ENCODE data around the gene NRIP3. TPM values are rescaled to one million over a fixed set of nuclear protein-coding genes. Genes with fewer than 3 reads are reported as not detected.

The NRIP3 gene
- total RNA-seq, 2 donors from 2014 or later, result 0.95 to 1.2 TPM

- no peaks in the 10 kb centered on the region for H3K9me3 Mint-ChIP-seq
- Histone ChIP-seq H3K4me1 (ENCODE audit: control insufficient read depth, insufficient read depth, low read length) (peaks cover 6% of the 10 kb centered on the region), H3K9ac (ENCODE audit: extremely low read depth, low read length, poor library complexity, severe bottlenecking) (no peak overlapping the region), H3K36me3 (ENCODE audit: control insufficient read depth, insufficient read depth, low read length) (no peaks in the 10 kb centered on the region), H3K27me3 (ENCODE audit: control insufficient read depth, insufficient read depth, low read length, poor library complexity, severe bottlenecking) (peaks cover 64% of the 10 kb centered on the region), H3K27ac (ENCODE audit: low read depth, low read length) (no peak overlapping the region), H3K4me3 (ENCODE audit: low read length) (no peak overlapping the region), H3K9me3 (ENCODE audit: control insufficient read depth, low read length) (no peaks in the 10 kb centered on the region)
- DNase-seq, result no peak
- no peaks in the 10 kb centered on the region for H3K36me3 Mint-ChIP-seq (ENCODE audit: low read depth)
- H3K27ac Mint-ChIP-seq, result no peak overlapping the region
- H3K4me1 Mint-ChIP-seq, result peaks cover 8% of the 10 kb centered on the region
- peaks cover 71% of the 10 kb centered on the region for H3K27me3 Mint-ChIP-seq (ENCODE audit: insufficient read depth)
- no peak overlapping the region for H3K4me3 Mint-ChIP-seq
- TF ChIP-seq CTCF (conservative IDR thresholded peaks at IDR 0.05), result no peak
- 65 to 75% methylated on average over 6 of the region's 6 CpGs for WGBS, 2 experiments (ENCODE audit: insufficient coverage in 1 of 2, insufficient read length in 1 of 2)
These were observed 2.1 kb downstream of the NRIP3 start for GRCh38 chr11:9001736-9002135.

GRCh38 chr11:8998017-8998416 lies 5.8 kb downstream of the NRIP3 start:
- Histone ChIP-seq H3K9me3 (ENCODE audit: control insufficient read depth, low read length) (no peaks in the 10 kb centered on the region), H3K27me3 (ENCODE audit: control insufficient read depth, insufficient read depth, low read length, poor library complexity, severe bottlenecking) (peaks cover 41% of the 10 kb centered on the region), H3K27ac (ENCODE audit: low read depth, low read length) (no peak overlapping the region), H3K36me3 (ENCODE audit: control insufficient read depth, insufficient read depth, low read length) (no peaks in the 10 kb centered on the region), H3K9ac (ENCODE audit: extremely low read depth, low read length, poor library complexity, severe bottlenecking) (no peak overlapping the region), H3K4me1 (ENCODE audit: control insufficient read depth, insufficient read depth, low read length) (peaks cover 6% of the 10 kb centered on the region), H3K4me3 (ENCODE audit: low read length) (no peak overlapping the region)
- peaks cover 6% of the 10 kb centered on the region for H3K4me1 Mint-ChIP-seq
- no peak overlapping the region for H3K27ac Mint-ChIP-seq
- no peak for DNase-seq
- no peak overlapping the region for H3K4me3 Mint-ChIP-seq
- no peaks in the 10 kb centered on the region for H3K36me3 Mint-ChIP-seq (ENCODE audit: low read depth)
- no peaks in the 10 kb centered on the region for H3K9me3 Mint-ChIP-seq
- no peak for TF ChIP-seq CTCF (conservative IDR thresholded peaks at IDR 0.05)
- WGBS, 2 experiments (ENCODE audit: insufficient coverage in 1 of 2, insufficient read length in 1 of 2), result 78% methylated on average over 2 of the region's 2 CpGs; no CpG with 5 or more reads in 1 of the 2 experiments
- H3K27me3 Mint-ChIP-seq (ENCODE audit: insufficient read depth), result peaks cover 38% of the 10 kb centered on the region

GRCh38 chr11:8997451-8997850 lies 6.3 kb downstream of the NRIP3 start:
- H3K9me3 Mint-ChIP-seq, result no peaks in the 10 kb centered on the region
- no peaks in the 10 kb centered on the region for H3K36me3 ChIP-seq (ENCODE audit: control insufficient read depth, insufficient read depth, low read length)

More at GRCh38 chr11:8997451-8997850, 6.3 kb downstream of the NRIP3 start:
- no peak for TF ChIP-seq CTCF (conservative IDR thresholded peaks at IDR 0.05)
- no peak overlapping the region for H3K4me3 ChIP-seq (ENCODE audit: low read length)
- no peak for DNase-seq
- no peaks in the 10 kb centered on the region for H3K9me3 ChIP-seq (ENCODE audit: control insufficient read depth, low read length)
- H3K4me1 ChIP-seq (ENCODE audit: control insufficient read depth, insufficient read depth, low read length), result peaks cover 6% of the 10 kb centered on the region
- Mint-ChIP-seq H3K4me1 (peaks cover 7% of the 10 kb centered on the region), H3K27me3 (ENCODE audit: insufficient read depth) (peaks cover 32% of the 10 kb centered on the region), H3K36me3 (ENCODE audit: low read depth) (no peaks in the 10 kb centered on the region), H3K27ac (no peak overlapping the region), H3K4me3 (no peak overlapping the region)
- 98 to 100% methylated on average over 2 to 3 of the region's 3 CpGs for WGBS, 2 experiments (ENCODE audit: insufficient coverage in 1 of 2, insufficient read length in 1 of 2)
- no peak overlapping the region for H3K9ac ChIP-seq (ENCODE audit: extremely low read depth, low read length, poor library complexity, severe bottlenecking)
- no peak overlapping the region for H3K27ac ChIP-seq (ENCODE audit: low read depth, low read length)
- peaks cover 35% of the 10 kb centered on the region for H3K27me3 ChIP-seq (ENCODE audit: control insufficient read depth, insufficient read depth, low read length, poor library complexity, severe bottlenecking)
